Measurements from ENCODE around the gene FGF6. TPM values are rescaled to one million over a fixed set of nuclear protein-coding genes. Genes with fewer than 3 reads are reported as not detected.

The FGF6 gene, protein sequence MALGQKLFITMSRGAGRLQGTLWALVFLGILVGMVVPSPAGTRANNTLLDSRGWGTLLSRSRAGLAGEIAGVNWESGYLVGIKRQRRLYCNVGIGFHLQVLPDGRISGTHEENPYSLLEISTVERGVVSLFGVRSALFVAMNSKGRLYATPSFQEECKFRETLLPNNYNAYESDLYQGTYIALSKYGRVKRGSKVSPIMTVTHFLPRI
- total RNA-seq (2014; rRNA removed; shearing (Covaris generic)) (not detected in 2 replicates), polyA plus RNA-seq (2016; fragmentation: Nextera tagmentation; extraction: Ambion mirVana) (not detected in 2 replicates)
- long read RNA-seq = 0 reads

DNA sequence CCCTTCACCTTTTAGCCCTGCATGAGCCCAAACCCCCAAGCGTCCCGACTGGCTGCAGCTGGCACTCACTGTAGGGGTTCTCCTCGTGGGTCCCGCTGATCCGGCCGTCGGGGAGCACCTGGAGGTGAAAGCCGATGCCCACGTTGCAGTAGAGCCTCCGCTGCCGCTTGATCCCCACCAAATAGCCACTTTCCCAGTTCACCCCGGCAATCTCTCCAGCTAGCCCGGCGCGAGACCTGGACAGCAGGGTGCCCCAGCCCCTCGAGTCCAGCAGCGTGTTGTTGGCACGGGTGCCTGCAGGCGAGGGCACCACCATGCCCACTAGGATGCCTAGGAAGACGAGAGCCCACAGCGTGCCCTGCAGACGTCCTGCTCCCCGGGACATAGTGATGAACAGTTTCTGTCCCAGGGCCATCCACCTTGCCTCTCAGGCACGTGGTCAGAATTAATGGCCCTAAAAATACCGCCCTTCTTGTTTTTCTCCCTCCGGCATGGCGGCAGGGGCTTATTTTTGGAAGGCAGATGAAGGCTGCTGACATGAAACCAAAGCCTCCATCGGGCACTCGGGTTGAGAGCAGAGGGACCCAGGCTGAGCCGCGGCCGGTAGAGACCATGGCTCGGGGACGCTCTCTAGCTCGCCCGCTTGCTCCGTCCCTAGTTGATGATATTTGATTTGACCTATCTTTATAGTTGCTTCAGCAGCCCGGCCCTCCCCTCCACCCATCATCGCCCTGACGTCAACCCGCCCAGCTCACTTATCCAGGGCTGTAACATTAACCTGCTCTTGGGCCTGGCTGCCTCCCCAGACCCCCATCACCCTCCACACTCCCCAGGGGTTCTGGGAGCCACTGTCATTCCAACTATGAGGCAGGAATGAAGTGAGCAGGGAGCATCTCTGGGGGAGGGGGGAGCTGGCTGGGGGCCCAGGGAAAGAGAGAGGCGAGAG is at the start of gene FGF6:
Gene FGF6, minus strand, starts transcription at position 660 of the 946 bp plus-strand sequence. Its CDS starts 245 bp downstream, at position 415.
- H3K9me2 ChIP-seq (ENCODE audit: insufficient read depth) = 0 out of 2 replicates have a peak, but pooled peaks cover 3% of the 10 kb centered on the region
- H3K27me3 Mint-ChIP-seq (ENCODE audit: insufficient read depth, low read depth, poor library complexity) = peaks cover 21% of the 10 kb centered on the region
- no peaks in the 10 kb centered on the region for H3K79me2 ChIP-seq (replicated peaks; ENCODE audit: insufficient read depth)
- no peaks in the 10 kb centered on the region; the same call in 1 of the 2 replicates for H3K36me3 ChIP-seq (ENCODE audit: insufficient read depth)
- TF ChIP-seq STAT1 (IDR thresholded peaks at IDR 0.05; ENCODE audit: unreplicated experiment) (no peak), POLR2AphosphoS5 (IDR thresholded peaks at IDR 0.05; ENCODE audit: low read depth) (no peak), NANOG (IDR thresholded peaks at IDR 0.05; ENCODE audit: borderline replicate concordance) (no peak), CTCF (conservative IDR thresholded peaks at IDR 0.05; ENCODE audit: low read depth in 2 of 2) (no peak), JUNB (IDR thresholded peaks at IDR 0.05; ENCODE audit: unreplicated experiment) (no peak), ZNF114 (CRISPR knock-in tag; IDR thresholded peaks at IDR 0.05) (no peak), EZH2phosphoT487 (IDR thresholded peaks at IDR 0.05; ENCODE audit: unreplicated experiment) (no peak)
- TF ChIP-seq, protein P1, sequence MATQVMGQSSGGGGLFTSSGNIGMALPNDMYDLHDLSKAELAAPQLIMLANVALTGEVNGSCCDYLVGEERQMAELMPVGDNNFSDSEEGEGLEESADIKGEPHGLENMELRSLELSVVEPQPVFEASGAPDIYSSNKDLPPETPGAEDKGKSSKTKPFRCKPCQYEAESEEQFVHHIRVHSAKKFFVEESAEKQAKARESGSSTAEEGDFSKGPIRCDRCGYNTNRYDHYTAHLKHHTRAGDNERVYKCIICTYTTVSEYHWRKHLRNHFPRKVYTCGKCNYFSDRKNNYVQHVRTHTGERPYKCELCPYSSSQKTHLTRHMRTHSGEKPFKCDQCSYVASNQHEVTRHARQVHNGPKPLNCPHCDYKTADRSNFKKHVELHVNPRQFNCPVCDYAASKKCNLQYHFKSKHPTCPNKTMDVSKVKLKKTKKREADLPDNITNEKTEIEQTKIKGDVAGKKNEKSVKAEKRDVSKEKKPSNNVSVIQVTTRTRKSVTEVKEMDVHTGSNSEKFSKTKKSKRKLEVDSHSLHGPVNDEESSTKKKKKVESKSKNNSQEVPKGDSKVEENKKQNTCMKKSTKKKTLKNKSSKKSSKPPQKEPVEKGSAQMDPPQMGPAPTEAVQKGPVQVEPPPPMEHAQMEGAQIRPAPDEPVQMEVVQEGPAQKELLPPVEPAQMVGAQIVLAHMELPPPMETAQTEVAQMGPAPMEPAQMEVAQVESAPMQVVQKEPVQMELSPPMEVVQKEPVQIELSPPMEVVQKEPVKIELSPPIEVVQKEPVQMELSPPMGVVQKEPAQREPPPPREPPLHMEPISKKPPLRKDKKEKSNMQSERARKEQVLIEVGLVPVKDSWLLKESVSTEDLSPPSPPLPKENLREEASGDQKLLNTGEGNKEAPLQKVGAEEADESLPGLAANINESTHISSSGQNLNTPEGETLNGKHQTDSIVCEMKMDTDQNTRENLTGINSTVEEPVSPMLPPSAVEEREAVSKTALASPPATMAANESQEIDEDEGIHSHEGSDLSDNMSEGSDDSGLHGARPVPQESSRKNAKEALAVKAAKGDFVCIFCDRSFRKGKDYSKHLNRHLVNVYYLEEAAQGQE (IDR thresholded peaks at IDR 0.05; ENCODE audit: unreplicated experiment) = no peak
- DNase-seq (ENCODE audit: low spot score) (no peak), ATAC-seq (no peak)
- H3K36me3 Mint-ChIP-seq (ENCODE audit: low read depth) = no peaks in the 10 kb centered on the region; the same call in 2 of the 3 replicates
- H3K4me1 ChIP-seq (ENCODE audit: insufficient read depth) = peaks cover 41% of the 10 kb centered on the region
- no peaks in the 10 kb centered on the region for H3K27me3 ChIP-seq (ENCODE audit: insufficient read depth)
- no peak within 1 kb of the TSS; the same call in 2 of the 3 replicates for H3K4me3 Mint-ChIP-seq
- H3K4me2 ChIP-seq = no peak within 1 kb of the TSS
- H2AFZ ChIP-seq = no peak within 1 kb of the TSS
- no peak within 1 kb of the TSS for H3K4me3 ChIP-seq
- H4K20me1 ChIP-seq (replicated peaks; ENCODE audit: insufficient read depth) = no peaks in the 10 kb centered on the region
- peaks cover 3% of the 10 kb centered on the region; the same call in 1 of the 3 replicates for H3K9me3 Mint-ChIP-seq
- no peak within 1 kb of the TSS for H3K27ac Mint-ChIP-seq
- peaks cover 12% of the 10 kb centered on the region; the same call in 1 of the 2 replicates for H3F3A ChIP-seq (replicated peaks; ENCODE audit: low read depth)
- H3K27ac ChIP-seq (ENCODE audit: low read depth) = no peak within 1 kb of the TSS
- H3K4me1 Mint-ChIP-seq = peaks cover 64% of the 10 kb centered on the region

Measured in GM23338 (cell line).